ENCODE data around the gene FAM228A.
A peak's percentile ranks its signal among the peaks of the same experiment; 100 is the strongest.

Gene FAM228A

DNA sequence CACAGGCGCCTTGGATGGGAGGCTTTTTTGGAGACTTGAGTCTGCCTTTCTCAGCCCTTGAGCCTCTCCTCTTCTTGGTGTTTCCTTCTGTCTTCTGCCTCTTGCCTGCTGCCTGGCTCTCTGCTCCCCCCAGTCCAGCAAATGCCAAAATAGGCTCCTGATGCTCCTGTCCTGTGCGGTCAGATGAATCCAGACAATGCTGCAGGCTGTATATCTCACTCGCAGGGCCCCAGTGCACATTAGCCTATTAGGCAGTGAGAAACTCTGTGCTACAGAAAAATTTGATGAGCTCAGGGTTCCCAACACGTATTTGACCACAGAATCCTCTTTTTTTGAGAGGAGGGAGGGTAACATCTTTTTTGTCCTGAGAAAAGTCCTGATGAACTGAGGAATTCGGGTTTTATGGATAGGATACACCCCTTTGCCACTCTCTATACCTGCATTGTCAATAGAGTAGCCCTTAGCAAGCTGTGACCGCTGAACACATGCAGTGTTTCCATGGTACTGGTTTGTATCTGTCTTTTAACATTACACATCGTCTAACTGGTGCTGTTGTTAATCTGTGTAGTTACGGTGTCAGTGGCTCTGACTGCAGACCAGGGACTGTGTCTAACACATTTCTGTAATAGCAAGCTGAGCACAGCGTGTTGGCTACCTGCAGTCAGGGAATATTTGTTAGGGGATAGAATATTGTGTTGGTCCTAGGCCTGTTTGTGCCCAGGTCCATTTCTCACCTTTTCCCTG lies 50.8 kb downstream of the FAM228A start:
- DNase-seq (ENCODE audit: low read depth): no peak

DNA sequence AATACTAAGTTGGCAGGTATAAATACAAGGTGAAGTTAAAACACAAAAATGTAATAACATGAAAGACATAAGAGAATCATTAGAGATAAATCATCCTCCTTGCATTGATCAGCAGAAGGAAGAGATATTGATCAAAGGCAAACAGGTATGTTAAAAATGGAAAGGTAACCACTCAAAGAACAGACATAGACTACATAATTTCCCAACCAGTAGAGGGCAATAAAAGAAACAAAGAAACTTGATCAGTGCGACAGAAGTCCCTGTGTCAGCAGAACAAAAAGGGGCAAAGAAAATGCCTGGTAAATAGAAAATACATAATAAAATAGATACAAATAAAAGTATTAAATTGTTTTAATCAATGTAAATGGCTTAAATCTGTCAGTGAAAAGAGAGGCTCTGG lies 53.6 kb downstream of the FAM228A start:
- DNase-seq (ENCODE audit: low read depth): no peak

DNA sequence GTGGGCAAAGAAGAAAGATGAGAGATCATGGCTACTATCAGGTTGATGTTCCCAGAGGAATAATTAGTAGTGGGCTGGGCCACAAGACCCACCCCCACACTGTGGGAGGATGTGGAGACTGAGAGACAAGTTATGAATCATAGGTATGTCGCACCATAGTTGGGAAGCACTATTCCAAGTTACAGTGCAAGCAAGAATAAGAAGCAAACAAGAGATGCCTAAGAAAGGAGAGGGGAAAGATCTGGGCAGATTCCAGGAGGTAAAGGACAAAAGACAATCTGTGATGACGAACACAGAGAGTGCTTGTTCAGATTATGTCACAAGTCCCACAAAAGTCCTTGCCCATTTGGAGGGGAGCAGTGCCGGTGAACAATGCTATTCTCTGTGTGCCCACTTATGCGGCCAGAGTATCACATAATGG lies 56.6 kb downstream of the FAM228A start:
- no peak for DNase-seq (ENCODE audit: low read depth)

DNA sequence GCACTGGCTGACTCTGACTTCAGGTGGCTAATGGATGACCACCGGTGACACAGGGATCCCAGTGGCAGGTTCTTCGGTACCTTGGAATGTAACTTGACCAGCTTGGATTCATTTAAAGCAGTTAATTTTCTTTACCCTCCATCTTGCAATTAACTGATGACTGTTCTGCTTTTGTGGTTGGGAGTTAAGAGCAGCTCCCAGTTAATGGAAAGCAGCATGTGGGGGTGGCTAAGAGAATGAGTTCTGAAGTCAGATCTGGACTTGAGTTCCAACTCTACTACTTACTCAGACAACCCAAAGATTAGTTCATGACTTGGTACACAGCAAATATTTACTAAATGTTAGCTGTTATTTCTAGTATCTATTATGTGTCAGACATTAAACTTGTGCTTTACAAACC lies 58.5 kb downstream of the FAM228A start:
- DNase-seq (ENCODE audit: low read depth): no peak

DNA sequence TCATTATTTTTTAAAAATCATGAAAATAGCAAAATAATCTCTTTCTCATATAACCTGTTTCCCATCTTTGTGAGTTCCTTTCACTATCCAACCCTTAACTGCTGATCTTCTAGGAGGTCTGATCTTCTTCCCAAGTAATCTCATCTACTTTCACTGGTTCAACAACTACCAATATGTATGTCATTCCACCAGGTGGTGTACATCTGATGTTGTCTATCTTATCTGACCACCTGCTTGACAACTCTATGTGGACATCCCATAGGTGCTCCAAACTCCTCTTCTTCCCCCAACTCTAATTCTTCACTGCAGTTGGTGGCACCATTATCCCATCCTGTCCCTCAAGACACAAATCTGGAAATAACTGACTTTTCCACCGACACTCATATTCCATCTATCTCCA lies 62.5 kb downstream of the FAM228A start:
- DNase-seq (ENCODE audit: low read depth): no peak

DNA sequence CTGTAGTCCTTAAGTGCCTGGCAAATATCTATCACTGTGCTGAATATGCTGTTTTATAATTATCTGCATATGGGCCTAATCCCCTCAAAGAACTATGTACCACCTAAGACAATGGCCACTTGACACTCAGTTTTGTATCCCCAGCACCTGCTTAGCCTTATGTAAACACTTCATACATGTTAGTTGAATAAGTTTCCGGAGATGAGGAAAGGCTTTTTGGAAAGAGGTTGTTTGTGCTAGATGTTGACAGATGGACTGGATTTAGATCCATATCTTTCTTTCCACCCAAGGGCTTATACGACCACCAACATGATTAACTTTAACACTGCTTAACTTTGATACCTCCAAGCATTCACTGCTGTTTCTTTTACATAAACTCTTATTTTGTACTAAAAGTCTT lies 63.3 kb downstream of the FAM228A start:
- DNase-seq (ENCODE audit: low read depth): no peak

DNA sequence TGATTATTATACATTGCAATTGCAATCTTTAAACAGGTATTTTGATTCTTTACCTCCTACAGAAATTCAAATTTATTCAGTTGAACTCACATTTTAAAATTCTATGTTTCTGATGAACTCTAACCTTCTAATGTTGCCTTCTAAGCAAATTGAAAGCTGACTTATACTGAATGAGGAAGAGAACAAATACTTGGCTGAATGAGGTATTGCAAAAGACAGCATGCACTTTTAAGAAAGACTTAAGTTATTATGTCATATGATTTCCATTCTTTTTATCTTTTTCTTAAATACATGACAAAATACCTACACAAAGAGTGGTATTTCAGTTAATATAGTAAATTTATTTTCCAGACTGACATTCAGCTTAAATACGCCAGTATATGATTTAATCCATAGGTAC lies 64.7 kb downstream of the FAM228A start:
- DNase-seq (ENCODE audit: low read depth): peak; percentile 22
